ENCODE results near the gene ZCCHC14. TPM values are rescaled to one million over a fixed set of nuclear protein-coding genes. Genes with fewer than 3 reads are reported as not detected.
"Not testable (repeated sequence)": the region's sequence is repeated elsewhere in the genome, so short reads cannot be mapped to it uniquely, and the experiment has no call there.

Gene ZCCHC14
- total and polyA plus RNA-seq, 5 donors, result 11.1 to 29.4 (median 22.8) TPM

DNA sequence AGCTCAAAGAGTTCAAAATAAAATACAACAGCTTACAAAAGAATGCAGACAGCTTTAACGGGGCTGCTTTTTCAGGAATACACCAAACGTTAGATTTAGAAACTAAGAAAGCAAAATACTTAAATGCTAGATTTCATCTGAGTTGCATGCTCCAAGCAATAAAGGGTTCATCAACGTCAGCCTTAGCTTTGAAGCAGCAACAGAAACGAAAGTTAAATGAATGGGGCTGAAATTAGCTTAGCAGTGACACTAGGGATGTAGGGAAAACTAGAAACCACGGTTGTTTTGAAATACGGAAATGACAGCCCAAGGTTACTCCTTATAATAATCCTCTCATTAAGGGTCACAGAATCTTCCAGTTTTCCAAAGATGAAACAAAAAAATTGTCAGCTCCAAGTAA is 3.9 kb downstream of the ZCCHC14 start:
- H3K27ac ChIP-seq (ENCODE audit: low read length); ATAC-seq; H3K9me3 ChIP-seq (ENCODE audit: control insufficient read depth, low read length); H3K27me3 ChIP-seq (ENCODE audit: control insufficient read depth, insufficient read depth); H3K4me3 ChIP-seq (ENCODE audit: low read length); DNase-seq: not testable (repeated sequence)
- WGBS, result 11% methylated on average over 6 of the region's 6 CpGs
- H3K4me1 ChIP-seq (ENCODE audit: control insufficient read depth, insufficient read depth, low read length), result peaks cover 11% of the 10 kb centered on the region
- intact Hi-C loops (cut with DNase I), result loop anchor here in 1 of 4 donors (10.0 kb wide), 1 partner anchor 46 kb away; no protein-coding TSS in a partner anchor

GRCh38 chr16:87487361-87487924 is 5.4 kb downstream of the ZCCHC14 start:
- DNase-seq (peak in 2 of 3 donors; percentile 69 to 76), ATAC-seq (peak; percentile 44 to 66)
- intact Hi-C loops (cut with DNase I), result loop anchor here in 1 of 4 donors (10.0 kb wide), 1 partner anchor 47 kb away; no protein-coding TSS in a partner anchor
- Histone ChIP-seq H3K4me1 (ENCODE audit: control insufficient read depth, insufficient read depth, low read length) (peaks cover 10% of the 10 kb centered on the region), H3K9me3 (ENCODE audit: control insufficient read depth, low read length) (no peaks in the 10 kb centered on the region), H3K27me3 (ENCODE audit: control insufficient read depth, insufficient read depth) (no peaks in the 10 kb centered on the region), H3K27ac (ENCODE audit: low read length) (peak overlapping the region; percentile 5), H3K4me3 (ENCODE audit: low read length) (no peak overlapping the region)
- WGBS, result 44% methylated on average over 24 of the region's 24 CpGs

DNA sequence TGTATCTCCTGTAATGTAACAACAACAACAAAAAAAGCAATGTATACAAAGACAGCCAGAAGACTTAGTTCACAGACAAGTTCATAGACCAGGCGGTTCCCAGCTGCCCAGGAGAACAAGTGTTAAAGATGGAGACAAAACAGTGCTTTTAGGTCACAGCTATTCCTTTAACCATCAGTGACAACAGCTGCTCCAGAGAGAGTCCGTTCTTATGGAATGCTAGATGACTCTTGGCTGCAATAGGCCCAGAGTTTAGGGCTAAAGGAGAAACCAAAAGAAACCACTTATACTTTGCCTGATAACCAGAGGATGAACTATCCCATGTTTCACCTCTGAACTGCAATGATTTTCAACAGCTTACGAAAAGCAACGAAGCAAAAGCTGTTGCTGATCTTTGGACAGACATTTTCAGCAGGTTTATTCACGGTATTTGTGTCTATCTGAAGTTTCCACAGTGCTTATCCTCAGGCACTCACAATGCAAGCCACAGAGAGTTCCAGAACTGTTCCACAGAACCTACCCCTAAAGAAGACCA is 6.0 kb downstream of the ZCCHC14 start:
- Histone ChIP-seq H3K27me3 (ENCODE audit: control insufficient read depth, insufficient read depth) (no peaks in the 10 kb centered on the region), H3K4me3 (ENCODE audit: low read length) (no peak overlapping the region), H3K4me1 (ENCODE audit: control insufficient read depth, insufficient read depth, low read length) (peaks cover 12% of the 10 kb centered on the region), H3K9me3 (ENCODE audit: control insufficient read depth, low read length) (no peaks in the 10 kb centered on the region), H3K27ac (ENCODE audit: low read length) (no peak overlapping the region)
- WGBS, result 43% methylated on average over 5 of the region's 5 CpGs
- no peak for DNase-seq
- intact Hi-C loops (cut with DNase I), result loop anchor here in 1 of 4 donors (10.0 kb wide), 1 partner anchor 48 kb away; no protein-coding TSS in a partner anchor
- no peak for ATAC-seq

- no peaks in the 10 kb centered on the region for H3K9me3 ChIP-seq (ENCODE audit: control insufficient read depth, low read length)
- H3K27me3 ChIP-seq (ENCODE audit: control insufficient read depth, insufficient read depth), result no peaks in the 10 kb centered on the region
- H3K27ac ChIP-seq (ENCODE audit: low read length), result no peak overlapping the region
- DNase-seq, result no peak
- 62% methylated on average over 8 of the region's 8 CpGs for WGBS
- peaks cover 12% of the 10 kb centered on the region for H3K4me1 ChIP-seq (ENCODE audit: control insufficient read depth, insufficient read depth, low read length)
- no peak for ATAC-seq
- no peak overlapping the region for H3K4me3 ChIP-seq (ENCODE audit: low read length)
- intact Hi-C loops (cut with DNase I), result loop anchor here in 1 of 4 donors (10.0 kb wide), 1 partner anchor 49 kb away; no protein-coding TSS in a partner anchor
Observed at GRCh38 chr16:87486282-87486681, 6.5 kb downstream of the ZCCHC14 start.

- intact Hi-C loops (cut with DNase I), result loop anchor here in 1 of 4 donors (10.0 kb wide), 1 partner anchor 49 kb away; no protein-coding TSS in a partner anchor
- ATAC-seq; DNase-seq; H3K4me3 ChIP-seq (ENCODE audit: low read length); H3K27ac ChIP-seq (ENCODE audit: low read length); H3K27me3 ChIP-seq (ENCODE audit: control insufficient read depth, insufficient read depth); H3K9me3 ChIP-seq (ENCODE audit: control insufficient read depth, low read length): not testable (repeated sequence)
- H3K4me1 ChIP-seq (ENCODE audit: control insufficient read depth, insufficient read depth, low read length), result peaks cover 14% of the 10 kb centered on the region
- 80% methylated on average over 4 of the region's 4 CpGs for WGBS
Observed at GRCh38 chr16:87485792-87486191, 7.0 kb downstream of the ZCCHC14 start.

DNA sequence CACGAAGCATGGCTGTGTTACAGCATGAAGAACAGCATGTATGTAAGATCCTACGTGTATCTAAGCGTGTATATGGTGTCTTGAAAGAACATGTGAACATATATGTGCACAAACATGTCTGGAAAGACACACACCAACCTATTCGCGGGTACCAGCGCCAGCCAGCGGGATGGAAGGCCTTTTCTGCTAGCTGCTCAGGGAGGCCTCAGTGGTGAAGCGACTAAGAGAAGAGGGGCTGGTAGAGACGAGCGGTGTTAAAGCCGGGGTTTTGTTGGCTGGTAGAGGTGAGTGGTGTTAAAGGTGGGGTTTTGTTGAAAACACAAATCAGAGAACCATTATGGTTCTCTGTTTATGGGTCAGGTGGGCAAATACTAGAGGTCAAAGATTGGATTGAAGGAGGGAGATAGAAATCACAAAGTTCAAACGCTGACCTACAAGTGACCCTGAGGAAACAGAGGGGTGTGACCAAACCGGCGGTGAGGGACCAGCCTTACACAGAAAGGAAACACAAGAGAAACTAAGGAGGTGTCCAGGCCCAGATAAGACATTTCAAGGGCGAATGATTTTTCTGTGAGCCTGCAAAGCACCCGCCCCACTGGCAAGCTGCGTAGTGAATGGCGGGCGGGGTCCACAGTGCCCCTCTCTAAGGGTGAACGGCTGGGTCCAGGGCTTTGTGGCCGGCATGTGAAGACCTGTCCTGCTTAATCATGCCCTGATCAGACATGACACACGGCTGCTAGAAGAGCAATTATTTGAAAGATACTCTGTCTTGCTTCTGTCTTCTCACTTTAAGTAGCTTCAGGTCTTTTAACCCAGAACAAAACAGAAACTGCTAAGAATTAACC is 8.1 kb downstream of the ZCCHC14 start:
- peak; percentile 41 to 71 for ATAC-seq
- H3K9me3 ChIP-seq (ENCODE audit: control insufficient read depth, low read length), result no peaks in the 10 kb centered on the region
- H3K27ac ChIP-seq (ENCODE audit: low read length), result peak overlapping the region; percentile 78
- 61% methylated on average over 21 of the region's 22 CpGs for WGBS
- H3K4me3 ChIP-seq (ENCODE audit: low read length), result no peak overlapping the region
- H3K27me3 ChIP-seq (ENCODE audit: control insufficient read depth, insufficient read depth), result no peaks in the 10 kb centered on the region
- intact Hi-C loops (cut with DNase I), result loop anchor here in 1 of 4 donors (10.0 kb wide), 1 partner anchor 50 kb away; no protein-coding TSS in a partner anchor
- DNase-seq, result no peak
- peaks cover 16% of the 10 kb centered on the region for H3K4me1 ChIP-seq (ENCODE audit: control insufficient read depth, insufficient read depth, low read length)

DNA sequence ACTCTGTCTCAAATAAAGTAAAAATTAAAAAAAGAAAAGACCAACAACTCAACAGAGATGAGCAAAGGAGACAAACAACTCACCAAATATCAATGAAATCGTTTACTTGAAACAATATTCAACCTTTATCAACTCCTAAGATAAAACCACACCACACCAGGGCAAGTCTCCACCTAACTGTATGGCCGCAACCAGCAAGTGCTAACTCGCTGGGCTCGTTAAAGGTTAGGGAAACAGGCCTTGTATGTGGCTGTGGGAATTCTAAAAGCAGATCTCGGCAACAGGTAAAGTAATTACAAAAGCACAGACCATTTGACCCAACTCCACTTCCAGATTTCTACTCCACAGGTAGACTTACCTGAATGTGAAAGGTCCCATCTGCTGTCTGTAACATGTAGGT is 9.3 kb downstream of the ZCCHC14 start:
- intact Hi-C loops (cut with DNase I), result loop anchor here in 1 of 4 donors (10.0 kb wide), 1 partner anchor 51 kb away; no protein-coding TSS in a partner anchor
- H3K27ac ChIP-seq (ENCODE audit: low read length), result no peak overlapping the region
- peaks cover 14% of the 10 kb centered on the region for H3K4me1 ChIP-seq (ENCODE audit: control insufficient read depth, insufficient read depth, low read length)
- no peak overlapping the region for H3K4me3 ChIP-seq (ENCODE audit: low read length)
- ATAC-seq (no peak), DNase-seq (no peak)
- no peaks in the 10 kb centered on the region for H3K9me3 ChIP-seq (ENCODE audit: control insufficient read depth, low read length)
- no peaks in the 10 kb centered on the region for H3K27me3 ChIP-seq (ENCODE audit: control insufficient read depth, insufficient read depth)
- WGBS, result 78% methylated on average over 5 of the region's 5 CpGs

DNA sequence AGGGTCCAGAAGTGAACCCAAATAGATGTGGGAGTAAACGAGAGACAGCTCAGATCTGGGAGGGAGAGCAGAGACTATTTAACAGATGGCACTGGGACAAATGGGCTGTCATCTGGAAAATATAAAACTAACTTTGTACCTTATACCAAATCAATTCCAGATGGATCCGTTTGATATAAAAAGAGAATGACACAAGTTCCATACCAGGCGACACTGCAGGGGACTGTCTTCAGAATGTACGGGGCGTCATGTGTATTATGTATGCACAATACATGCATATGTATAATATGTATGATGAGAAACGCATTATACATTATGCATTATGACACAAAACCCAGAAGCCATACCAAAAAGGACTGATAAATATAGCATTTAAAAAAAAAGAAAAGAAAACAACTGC is 10.2 kb downstream of the ZCCHC14 start:
- H3K27me3 ChIP-seq (ENCODE audit: control insufficient read depth, insufficient read depth); H3K9me3 ChIP-seq (ENCODE audit: control insufficient read depth, low read length); H3K4me3 ChIP-seq (ENCODE audit: low read length); H3K27ac ChIP-seq (ENCODE audit: low read length); ATAC-seq; DNase-seq: not testable (repeated sequence)
- intact Hi-C loops (cut with DNase I), result loop anchor here in 1 of 4 donors (10.0 kb wide), 1 partner anchor 52 kb away; no protein-coding TSS in a partner anchor
- peaks cover 14% of the 10 kb centered on the region for H3K4me1 ChIP-seq (ENCODE audit: control insufficient read depth, insufficient read depth, low read length)
- WGBS, result 86% methylated on average over 6 of the region's 6 CpGs

GRCh38 chr16:87482266-87482665 is 10.6 kb downstream of the ZCCHC14 start:
- H3K27ac ChIP-seq (ENCODE audit: low read length), result no peak overlapping the region
- H3K9me3 ChIP-seq (ENCODE audit: control insufficient read depth, low read length), result no peaks in the 10 kb centered on the region
- DNase-seq (no peak), ATAC-seq (no peak)
- H3K4me1 ChIP-seq (ENCODE audit: control insufficient read depth, insufficient read depth, low read length), result peaks cover 10% of the 10 kb centered on the region
- no peaks in the 10 kb centered on the region for H3K27me3 ChIP-seq (ENCODE audit: control insufficient read depth, insufficient read depth)
- intact Hi-C loops (cut with DNase I), result loop anchor here in 1 of 4 donors (10.0 kb wide), 1 partner anchor 53 kb away; no protein-coding TSS in a partner anchor
- H3K4me3 ChIP-seq (ENCODE audit: low read length), result no peak overlapping the region
- 83% methylated on average over 9 of the region's 9 CpGs for WGBS

GRCh38 chr16:87481711-87482110 is 11.1 kb downstream of the ZCCHC14 start:
- not testable (repeated sequence) for H3K27ac ChIP-seq (ENCODE audit: low read length); ATAC-seq; H3K4me1 ChIP-seq (ENCODE audit: control insufficient read depth, insufficient read depth, low read length); H3K4me3 ChIP-seq (ENCODE audit: low read length); H3K27me3 ChIP-seq (ENCODE audit: control insufficient read depth, insufficient read depth); H3K9me3 ChIP-seq (ENCODE audit: control insufficient read depth, low read length); DNase-seq
- 91% methylated on average over 5 of the region's 5 CpGs for WGBS
- intact Hi-C loops (cut with DNase I), result loop anchor here in 1 of 4 donors (10.0 kb wide), 1 partner anchor 53 kb away; no protein-coding TSS in a partner anchor

Data from right cardiac atrium (tissue), 5 donors.